ENCODE measurements around the gene TTBK1. TPM values are rescaled to one million over a fixed set of nuclear protein-coding genes. Genes with fewer than 3 reads are reported as not detected.

Gene TTBK1
- total and polyA plus RNA-seq, 10 of the 15 experiments (the other 5 are each of a cell fraction or from before 2014, with no cell fraction given): 0.05 to 0.27 TPM; not detected in 8

- H4K20me1 ChIP-seq (ENCODE audit: control insufficient read depth, insufficient read depth): peaks cover 2% of the 10 kb centered on the region; the same call in 1 of the 2 replicates
- H3K27me3 ChIP-seq (replicated peaks in 1 of 2; ENCODE audit: control insufficient read depth in 2 of 2, insufficient read depth in 2 of 2, low read length in 1 of 2): no peaks in the 10 kb centered on the region
- ChIA-PET POLR2A (interaction anchor here (0.6 to 3.6 kb wide), 9 partner anchors 8 to 67 kb away, joined by 3 to 21 read pairs (median 5); partner anchors contain the start of gene ZNF318), CTCF (interaction anchor here (0.7 to 7.9 kb wide), 22 partner anchors 11 to 72 kb away, joined by 3 to 83 read pairs (median 6); partner anchors contain the start of genes CRIP3, SLC22A7 and ZNF318), RAD21 (ENCODE audit: unreplicated experiment) (interaction anchor here (1.2 to 5.7 kb wide), 9 partner anchors 20 to 71 kb away, joined by 3 to 48 read pairs (median 8); partner anchors contain the start of gene CRIP3), SMC1A (ENCODE audit: uncharacterized antibody, unreplicated experiment) (interaction anchor here (0.7 to 8.4 kb wide), 16 partner anchors 14 to 70 kb away, joined by 3 to 90 read pairs (median 8); partner anchors contain the start of gene CRIP3)
- no peak overlapping the region for H3K4me2 ChIP-seq (ENCODE audit: control insufficient read depth, insufficient read depth)
- H3K4me1 ChIP-seq (ENCODE audit: control insufficient read depth, insufficient read depth, low read length): peaks cover 31% of the 10 kb centered on the region
- H3K9ac ChIP-seq (ENCODE audit: control insufficient read depth, insufficient read depth, low read length): no peak overlapping the region
- peaks cover 4 to 33% of the 10 kb centered on the region in 2 experiments for H3K36me3 ChIP-seq (ENCODE audit: control insufficient read depth in 2 of 2, insufficient read depth in 2 of 2, low read length in 1 of 2)
- H3K9me3 ChIP-seq (replicated peaks; ENCODE audit: control insufficient read depth, insufficient read depth, low read length): no peaks in the 10 kb centered on the region
- in situ Hi-C loops (cut with MboI): no loop called here
- 100% methylated on average over 3 of the region's 3 CpGs for WGBS (ENCODE audit: insufficient coverage, insufficient replicate concordance, low lambda C conversion rate, missing lambda C conversion rate)
- ATAC-seq (no peak), DNase-seq (ENCODE audit: low read depth, low spot score) (no peak), FAIRE-seq (no peak)
- peaks cover 3% of the 10 kb centered on the region for H3K79me2 ChIP-seq (ENCODE audit: control insufficient read depth, insufficient read depth, low read length)
- intact Hi-C loops (cut with micrococcal nuclease; ENCODE audit: unreplicated experiment): loop anchor here (2.0 kb wide), 1 partner anchor 73 kb away; no protein-coding TSS in a partner anchor
- no peak overlapping the region for H3K4me3 ChIP-seq
- TF ChIP-seq, protein P1, sequence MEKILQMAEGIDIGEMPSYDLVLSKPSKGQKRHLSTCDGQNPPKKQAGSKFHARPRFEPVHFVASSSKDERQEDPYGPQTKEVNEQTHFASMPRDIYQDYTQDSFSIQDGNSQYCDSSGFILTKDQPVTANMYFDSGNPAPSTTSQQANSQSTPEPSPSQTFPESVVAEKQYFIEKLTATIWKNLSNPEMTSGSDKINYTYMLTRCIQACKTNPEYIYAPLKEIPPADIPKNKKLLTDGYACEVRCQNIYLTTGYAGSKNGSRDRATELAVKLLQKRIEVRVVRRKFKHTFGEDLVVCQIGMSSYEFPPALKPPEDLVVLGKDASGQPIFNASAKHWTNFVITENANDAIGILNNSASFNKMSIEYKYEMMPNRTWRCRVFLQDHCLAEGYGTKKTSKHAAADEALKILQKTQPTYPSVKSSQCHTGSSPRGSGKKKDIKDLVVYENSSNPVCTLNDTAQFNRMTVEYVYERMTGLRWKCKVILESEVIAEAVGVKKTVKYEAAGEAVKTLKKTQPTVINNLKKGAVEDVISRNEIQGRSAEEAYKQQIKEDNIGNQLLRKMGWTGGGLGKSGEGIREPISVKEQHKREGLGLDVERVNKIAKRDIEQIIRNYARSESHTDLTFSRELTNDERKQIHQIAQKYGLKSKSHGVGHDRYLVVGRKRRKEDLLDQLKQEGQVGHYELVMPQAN (conservative IDR thresholded peaks at IDR 0.05): no peak
- no peak for TF ChIP-seq PAX8 (IDR thresholded peaks at IDR 0.05)
- no peak for TF ChIP-seq POLR2A (IDR thresholded peaks at IDR 0.05; ENCODE audit: low read depth, low read length)
- no peak for TF ChIP-seq SMARCA5 (IDR thresholded peaks at IDR 0.05)
- no peak for TF ChIP-seq TCF3 (IDR thresholded peaks at IDR 0.05; ENCODE audit: borderline replicate concordance, insufficient read depth, low read depth, low read length)
- no peak for TF ChIP-seq RAD51 (IDR thresholded peaks at IDR 0.05)
- TF ChIP-seq ATF7 (IDR thresholded peaks at IDR 0.05; ENCODE audit: low read depth): no peak
- TF ChIP-seq, protein P2, sequence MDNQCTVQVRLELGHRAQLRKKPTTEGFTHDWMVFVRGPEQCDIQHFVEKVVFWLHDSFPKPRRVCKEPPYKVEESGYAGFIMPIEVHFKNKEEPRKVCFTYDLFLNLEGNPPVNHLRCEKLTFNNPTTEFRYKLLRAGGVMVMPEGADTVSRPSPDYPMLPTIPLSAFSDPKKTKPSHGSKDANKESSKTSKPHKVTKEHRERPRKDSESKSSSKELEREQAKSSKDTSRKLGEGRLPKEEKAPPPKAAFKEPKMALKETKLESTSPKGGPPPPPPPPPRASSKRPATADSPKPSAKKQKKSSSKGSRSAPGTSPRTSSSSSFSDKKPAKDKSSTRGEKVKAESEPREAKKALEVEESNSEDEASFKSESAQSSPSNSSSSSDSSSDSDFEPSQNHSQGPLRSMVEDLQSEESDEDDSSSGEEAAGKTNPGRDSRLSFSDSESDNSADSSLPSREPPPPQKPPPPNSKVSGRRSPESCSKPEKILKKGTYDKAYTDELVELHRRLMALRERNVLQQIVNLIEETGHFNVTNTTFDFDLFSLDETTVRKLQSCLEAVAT (IDR thresholded peaks at IDR 0.05): no peak
- no peak for TF ChIP-seq EED (IDR thresholded peaks at IDR 0.05; ENCODE audit: low read depth)
- TF ChIP-seq POLR2AphosphoS2 (IDR thresholded peaks at IDR 0.05; ENCODE audit: low read depth, low read length): no peak
- TF ChIP-seq ZNF622 (IDR thresholded peaks at IDR 0.05): no peak
- TF ChIP-seq BCLAF1 (IDR thresholded peaks at IDR 0.05): no peak
- no peak for TF ChIP-seq KLF5 (IDR thresholded peaks at IDR 0.05; ENCODE audit: partially characterized antibody)
- TF ChIP-seq CHD2 (IDR thresholded peaks at IDR 0.05; ENCODE audit: borderline replicate concordance, low read depth, low read length): no peak
- no peak for TF ChIP-seq MEF2A (IDR thresholded peaks at IDR 0.05; ENCODE audit: insufficient read depth, low read depth, low read length)
- TF ChIP-seq NBN (IDR thresholded peaks at IDR 0.05): no peak
- TF ChIP-seq NR2C1 (IDR thresholded peaks at IDR 0.05): no peak
- no TSS peak for BruUV-seq (replicated peaks)
- no peak overlapping the region for H2AFZ ChIP-seq (ENCODE audit: control insufficient read depth, low read depth, low read length)
- no peak overlapping the region for H3K27ac ChIP-seq (ENCODE audit: control insufficient read depth, insufficient read depth)
Observed at GRCh38 chr6:43335469-43335868, 92.2 kb downstream of the TTBK1 start.

Data from GM12878 (cell line).